Measurements from ENCODE around the gene ZNF320. TPM values are rescaled to one million over a fixed set of nuclear protein-coding genes. Genes with fewer than 3 reads are reported as not detected.
"Not testable (repeated sequence)": the region's sequence is repeated elsewhere in the genome, so short reads cannot be mapped to it uniquely, and the experiment has no call there.

ZNF320 gene
- total RNA-seq, 1 donor from 2014 or later = 30.1 TPM

- Histone ChIP-seq H3K4me2 (no peak overlapping the region), H3K4me3 (no peak overlapping the region), H3K27ac (no peak overlapping the region), H3K9me3 (ENCODE audit: low read depth) (no peaks in the 10 kb centered on the region), H3K9ac (no peak overlapping the region), H2AFZ (replicated peaks) (no peak overlapping the region), H3K36me3 (no peaks in the 10 kb centered on the region), H3K27me3 (no peaks in the 10 kb centered on the region), H4K20me1 (ENCODE audit: low read depth) (peaks cover 2% of the 10 kb centered on the region), H3K79me2 (ENCODE audit: low read depth) (peaks cover 27% of the 10 kb centered on the region), H3F3A (ENCODE audit: low read depth) (peaks cover 6% of the 10 kb centered on the region), H3K4me1 (no peaks in the 10 kb centered on the region)
- Mint-ChIP-seq H3K27ac (no peak overlapping the region), H3K4me1 (peaks cover 7% of the 10 kb centered on the region), H3K9me3 (peaks cover 46% of the 10 kb centered on the region), H3K4me3 (no peak overlapping the region), H3K27me3 (ENCODE audit: insufficient read depth, low read depth) (peaks cover 11% of the 10 kb centered on the region), H3K36me3 (peaks cover 46% of the 10 kb centered on the region)
- no peak for DNase-seq (ENCODE audit: low spot score)
- TF ChIP-seq EZH2 (IDR thresholded peaks at IDR 0.05) (no peak), EZH2phosphoT487 (IDR thresholded peaks at IDR 0.05) (no peak), CTCF (IDR thresholded peaks at IDR 0.05) (no peak)
These were observed 39.5 kb upstream of the ZNF320 start for GRCh38 chr19:52936954-52937325.

GRCh38 chr19:52936151-52936953 is 38.9 kb upstream of the ZNF320 start:
- Mint-ChIP-seq H3K27ac (no peak overlapping the region), H3K36me3 (peaks cover 47% of the 10 kb centered on the region), H3K9me3 (peaks cover 46% of the 10 kb centered on the region), H3K4me3 (no peak overlapping the region), H3K4me1 (peaks cover 2% of the 10 kb centered on the region), H3K27me3 (ENCODE audit: insufficient read depth, low read depth) (peaks cover 8% of the 10 kb centered on the region)
- no peak for DNase-seq (ENCODE audit: low spot score)
- H3K27ac ChIP-seq = no peak overlapping the region
- H2AFZ ChIP-seq (replicated peaks) = no peak overlapping the region
- H3K4me2 ChIP-seq = no peak overlapping the region
- no peaks in the 10 kb centered on the region for H3K9me3 ChIP-seq (ENCODE audit: low read depth)
- TF ChIP-seq EZH2 (IDR thresholded peaks at IDR 0.05) (no peak), EZH2phosphoT487 (IDR thresholded peaks at IDR 0.05) (no peak), CTCF (IDR thresholded peaks at IDR 0.05) (no peak)
- H3K9ac ChIP-seq = no peak overlapping the region
- H3K79me2 ChIP-seq (ENCODE audit: low read depth) = peaks cover 27% of the 10 kb centered on the region
- H3K36me3 ChIP-seq = no peaks in the 10 kb centered on the region
- H3K4me3 ChIP-seq = no peak overlapping the region
- no peaks in the 10 kb centered on the region for H3K4me1 ChIP-seq
- peaks cover under 1% of the 10 kb centered on the region for H3F3A ChIP-seq (ENCODE audit: low read depth)
- H4K20me1 ChIP-seq (ENCODE audit: low read depth) = peaks cover 2% of the 10 kb centered on the region
- H3K27me3 ChIP-seq = no peaks in the 10 kb centered on the region

DNA sequence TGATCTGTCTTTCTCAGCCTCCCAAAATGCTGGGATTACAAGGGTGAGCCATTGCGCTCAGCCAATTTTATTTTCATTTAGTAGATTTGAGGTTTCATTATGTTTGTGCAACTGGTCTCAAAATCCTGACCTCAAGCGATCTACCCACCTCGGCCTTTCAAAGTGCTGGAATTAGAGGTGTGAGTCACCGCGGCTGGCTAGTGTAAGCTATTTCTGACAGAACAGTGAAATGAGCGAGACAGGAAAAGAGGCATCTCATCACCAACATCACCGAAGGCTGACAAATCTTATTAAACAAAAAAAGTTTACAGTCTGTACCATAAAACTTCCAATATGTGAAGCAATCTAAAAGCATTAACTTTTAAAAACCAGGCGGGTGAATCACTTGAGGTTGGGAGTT is 38.0 kb upstream of the ZNF320 start:
- H3K4me2 ChIP-seq = no peak overlapping the region
- H3K4me3 Mint-ChIP-seq = no peak overlapping the region
- peaks cover 45% of the 10 kb centered on the region for H3K36me3 Mint-ChIP-seq

DNA sequence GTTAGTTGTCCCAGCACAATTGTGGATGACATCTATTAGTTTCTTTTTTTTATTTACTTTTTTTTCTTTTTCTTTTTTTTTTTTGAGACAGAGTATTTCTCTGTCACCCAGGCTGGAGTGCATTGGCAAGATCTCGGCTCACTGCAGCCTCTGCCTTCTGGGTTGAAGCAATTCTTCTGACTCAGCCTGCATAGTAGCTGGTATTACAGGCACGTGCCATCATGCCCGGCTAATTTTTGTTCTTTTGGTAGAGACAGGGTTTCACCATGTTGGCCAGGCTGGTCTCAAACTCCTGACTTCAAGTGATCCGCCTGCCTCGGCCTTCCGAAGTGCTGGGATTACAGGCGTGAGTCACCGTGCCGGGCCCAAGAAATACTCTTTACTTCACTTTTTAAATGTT is 27.2 kb upstream of the ZNF320 start:
- not testable (repeated sequence) for H3K27ac ChIP-seq; H3K4me3 ChIP-seq; H4K20me1 ChIP-seq (ENCODE audit: low read depth); H3K9me3 ChIP-seq (ENCODE audit: low read depth); H3K4me2 ChIP-seq; H3K9ac ChIP-seq; H3K27me3 ChIP-seq; DNase-seq (ENCODE audit: low spot score); H3K27me3 Mint-ChIP-seq (ENCODE audit: insufficient read depth, low read depth); H3K27ac Mint-ChIP-seq; H3K36me3 ChIP-seq; H3K4me1 ChIP-seq; H3K4me1 Mint-ChIP-seq; H3K79me2 ChIP-seq (ENCODE audit: low read depth); H2AFZ ChIP-seq (replicated peaks)
- peak overlapping the region; percentile 21 for H3K4me3 Mint-ChIP-seq
- peaks cover 23% of the 10 kb centered on the region for H3F3A ChIP-seq (ENCODE audit: low read depth)
- peaks cover 25% of the 10 kb centered on the region for H3K9me3 Mint-ChIP-seq
- H3K36me3 Mint-ChIP-seq = peaks cover 29% of the 10 kb centered on the region

More for the DNA sequence above, 38.0 kb upstream of the ZNF320 start:
- Histone ChIP-seq H3K9me3 (ENCODE audit: low read depth) (no peaks in the 10 kb centered on the region), H3K4me3 (no peak overlapping the region), H3K27ac (no peak overlapping the region), H3K79me2 (ENCODE audit: low read depth) (peaks cover 21% of the 10 kb centered on the region), H3K4me1 (no peaks in the 10 kb centered on the region), H3K36me3 (no peaks in the 10 kb centered on the region), H3K9ac (no peak overlapping the region), H2AFZ (replicated peaks) (no peak overlapping the region), H3K27me3 (no peaks in the 10 kb centered on the region), H3F3A (ENCODE audit: low read depth) (no peaks in the 10 kb centered on the region), H4K20me1 (ENCODE audit: low read depth) (peaks cover 2% of the 10 kb centered on the region)
- Mint-ChIP-seq H3K9me3 (peaks cover 45% of the 10 kb centered on the region), H3K4me1 (no peaks in the 10 kb centered on the region), H3K27me3 (ENCODE audit: insufficient read depth, low read depth) (peaks cover 6% of the 10 kb centered on the region), H3K27ac (no peak overlapping the region)
- TF ChIP-seq CTCF (IDR thresholded peaks at IDR 0.05) (no peak), EZH2phosphoT487 (IDR thresholded peaks at IDR 0.05) (no peak), EZH2 (IDR thresholded peaks at IDR 0.05) (no peak)
- no peak for DNase-seq (ENCODE audit: low spot score)

Data from neural progenitor cell (in vitro differentiated cells).